Measurements from ENCODE around the gene TMEM117. TPM values are rescaled to one million over a fixed set of nuclear protein-coding genes. Genes with fewer than 3 reads are reported as not detected.

The TMEM117 gene
- total RNA-seq, 1 experiment from 2014 or later: 12.6 TPM

GRCh38 chr12:44077294-44077693, 241.4 kb downstream of the TMEM117 start:
- Histone ChIP-seq H3K27ac (no peak overlapping the region), H3K27me3 (no peaks in the 10 kb centered on the region), H3K4me3 (no peak overlapping the region), H3K4me1 (no peaks in the 10 kb centered on the region), H3K9me3 (replicated peaks) (no peaks in the 10 kb centered on the region), H3K36me3 (no peaks in the 10 kb centered on the region)
- no peak for DNase-seq

- Histone ChIP-seq H3K27me3 (no peaks in the 10 kb centered on the region), H3K9me3 (replicated peaks) (no peaks in the 10 kb centered on the region), H3K27ac (no peak overlapping the region), H3K4me3 (no peak overlapping the region), H3K36me3 (no peaks in the 10 kb centered on the region), H3K4me1 (no peaks in the 10 kb centered on the region)
- no peak for DNase-seq
Measured at GRCh38 chr12:44078273-44078672, 242.4 kb downstream of the TMEM117 start.

GRCh38 chr12:44088647-44089046, 252.8 kb downstream of the TMEM117 start:
- no peaks in the 10 kb centered on the region for H3K4me1 ChIP-seq
- DNase-seq: no peak
- no peak overlapping the region for H3K27ac ChIP-seq
- H3K27me3 ChIP-seq: no peaks in the 10 kb centered on the region
- H3K4me3 ChIP-seq: no peak overlapping the region
- no peaks in the 10 kb centered on the region; the same call in 1 of the 2 replicates for H3K36me3 ChIP-seq
- H3K9me3 ChIP-seq (replicated peaks): no peaks in the 10 kb centered on the region

- no peak for DNase-seq
- H3K27me3 ChIP-seq: no peaks in the 10 kb centered on the region
- no peak overlapping the region for H3K4me3 ChIP-seq
- H3K36me3 ChIP-seq: no peaks in the 10 kb centered on the region; the same call in 1 of the 2 replicates
- H3K27ac ChIP-seq: no peak overlapping the region
- no peaks in the 10 kb centered on the region for H3K9me3 ChIP-seq (replicated peaks)
- no peaks in the 10 kb centered on the region for H3K4me1 ChIP-seq
Measured at GRCh38 chr12:44091948-44092606, 256.2 kb downstream of the TMEM117 start.

GRCh38 chr12:44098786-44099185, 262.9 kb downstream of the TMEM117 start:
- DNase-seq: no peak
- Histone ChIP-seq H3K27ac (no peak overlapping the region), H3K4me3 (no peak overlapping the region), H3K27me3 (no peaks in the 10 kb centered on the region), H3K4me1 (no peaks in the 10 kb centered on the region), H3K36me3 (no peaks in the 10 kb centered on the region), H3K9me3 (replicated peaks) (no peaks in the 10 kb centered on the region)

- H3K4me3 ChIP-seq: no peak overlapping the region
- H3K36me3 ChIP-seq: no peaks in the 10 kb centered on the region
- no peaks in the 10 kb centered on the region for H3K27me3 ChIP-seq
- no peak for DNase-seq
- H3K9me3 ChIP-seq (replicated peaks): no peaks in the 10 kb centered on the region
- no peaks in the 10 kb centered on the region for H3K4me1 ChIP-seq
- H3K27ac ChIP-seq: no peak overlapping the region
Measured at GRCh38 chr12:44099486-44099885, 263.6 kb downstream of the TMEM117 start.

GRCh38 chr12:44100264-44100663, 264.4 kb downstream of the TMEM117 start:
- H3K27me3 ChIP-seq: no peaks in the 10 kb centered on the region
- H3K4me3 ChIP-seq: no peak overlapping the region
- DNase-seq: no peak
- no peak overlapping the region for H3K27ac ChIP-seq
- H3K36me3 ChIP-seq: no peaks in the 10 kb centered on the region
- H3K9me3 ChIP-seq (replicated peaks): no peaks in the 10 kb centered on the region
- H3K4me1 ChIP-seq: no peaks in the 10 kb centered on the region

GRCh38 chr12:44101475-44101874, 265.6 kb downstream of the TMEM117 start:
- Histone ChIP-seq H3K4me3 (no peak overlapping the region), H3K27ac (no peak overlapping the region), H3K4me1 (no peaks in the 10 kb centered on the region), H3K9me3 (replicated peaks) (no peaks in the 10 kb centered on the region), H3K27me3 (no peaks in the 10 kb centered on the region), H3K36me3 (no peaks in the 10 kb centered on the region)
- DNase-seq: peak; percentile 5 to 39

- Histone ChIP-seq H3K27ac (no peak overlapping the region), H3K9me3 (replicated peaks) (no peaks in the 10 kb centered on the region), H3K4me3 (no peak overlapping the region), H3K27me3 (no peaks in the 10 kb centered on the region), H3K36me3 (no peaks in the 10 kb centered on the region), H3K4me1 (no peaks in the 10 kb centered on the region)
- no peak for DNase-seq
Measured at GRCh38 chr12:44114906-44115305, 279.0 kb downstream of the TMEM117 start.

- H3K4me3 ChIP-seq: no peak overlapping the region
- H3K4me1 ChIP-seq: no peaks in the 10 kb centered on the region
- no peaks in the 10 kb centered on the region for H3K27me3 ChIP-seq
- DNase-seq: no peak
- no peak overlapping the region for H3K27ac ChIP-seq
- no peaks in the 10 kb centered on the region for H3K36me3 ChIP-seq
- no peaks in the 10 kb centered on the region for H3K9me3 ChIP-seq (replicated peaks)
Measured at GRCh38 chr12:44117337-44117736, 281.5 kb downstream of the TMEM117 start.

- Histone ChIP-seq H3K4me3 (no peak overlapping the region), H3K4me1 (no peaks in the 10 kb centered on the region), H3K36me3 (no peaks in the 10 kb centered on the region), H3K9me3 (replicated peaks) (no peaks in the 10 kb centered on the region), H3K27me3 (no peaks in the 10 kb centered on the region), H3K27ac (no peak overlapping the region)
- DNase-seq: no peak
Measured at GRCh38 chr12:44118946-44119345, 283.1 kb downstream of the TMEM117 start.

GRCh38 chr12:44126806-44127205, 290.9 kb downstream of the TMEM117 start:
- Histone ChIP-seq H3K27ac (no peak overlapping the region), H3K4me1 (no peaks in the 10 kb centered on the region), H3K36me3 (no peaks in the 10 kb centered on the region), H3K9me3 (replicated peaks) (no peaks in the 10 kb centered on the region; the same call in 1 of the 2 replicates), H3K4me3 (no peak overlapping the region), H3K27me3 (no peaks in the 10 kb centered on the region)
- DNase-seq: no peak

GRCh38 chr12:44127966-44128710, 292.3 kb downstream of the TMEM117 start:
- Histone ChIP-seq H3K4me1 (no peaks in the 10 kb centered on the region), H3K9me3 (replicated peaks) (no peaks in the 10 kb centered on the region; the same call in 1 of the 2 replicates), H3K27ac (no peak overlapping the region), H3K36me3 (no peaks in the 10 kb centered on the region), H3K27me3 (no peaks in the 10 kb centered on the region), H3K4me3 (no peak overlapping the region)
- DNase-seq: no peak

- DNase-seq: no peak
- Histone ChIP-seq H3K27me3 (no peaks in the 10 kb centered on the region), H3K27ac (no peak overlapping the region), H3K4me1 (no peaks in the 10 kb centered on the region), H3K4me3 (no peak overlapping the region), H3K36me3 (no peaks in the 10 kb centered on the region), H3K9me3 (replicated peaks) (no peaks in the 10 kb centered on the region)
Measured at GRCh38 chr12:44143175-44143574, 307.3 kb downstream of the TMEM117 start.

- DNase-seq: no peak
Measured at GRCh38 chr12:44148936-44149335, 313.1 kb downstream of the TMEM117 start.

More at GRCh38 chr12:44148936-44149335, 313.1 kb downstream of the TMEM117 start:
- H3K9me3 ChIP-seq (replicated peaks): no peaks in the 10 kb centered on the region
- no peaks in the 10 kb centered on the region for H3K36me3 ChIP-seq
- no peak overlapping the region for H3K27ac ChIP-seq
- peaks cover under 1% of the 10 kb centered on the region for H3K4me1 ChIP-seq
- H3K27me3 ChIP-seq: no peaks in the 10 kb centered on the region
- H3K4me3 ChIP-seq: no peak overlapping the region

All from SJCRH30 (cell line).